ENCODE measurements around the gene KAT6B.

DNA sequence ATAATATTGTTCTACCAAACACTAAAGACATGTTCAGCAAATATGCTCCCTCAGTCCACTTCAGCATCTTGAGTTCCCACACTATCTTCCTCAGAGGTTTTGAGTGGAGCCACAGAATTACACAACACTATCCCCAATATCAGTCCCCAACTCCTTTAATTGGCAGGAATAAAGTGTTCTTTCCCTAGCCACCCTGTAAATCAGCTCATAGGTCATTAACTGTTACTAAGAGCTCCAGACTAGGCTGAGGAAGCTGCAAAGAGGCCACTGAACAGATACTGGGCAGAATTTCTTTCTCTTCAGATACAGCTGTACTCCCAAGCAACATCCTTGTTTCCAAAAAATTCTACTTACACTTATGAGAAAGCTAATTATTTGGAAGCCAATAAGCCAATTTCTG is 11.6 kb upstream of the KAT6B start:
- TF ChIP-seq EZH2 (IDR thresholded peaks at IDR 0.05; ENCODE audit: borderline replicate concordance) (no peak), EZH2phosphoT487 (IDR thresholded peaks at IDR 0.05; ENCODE audit: low read depth, severe bottlenecking, unreplicated experiment) (no peak)
- TF ChIP-seq, protein P1, sequence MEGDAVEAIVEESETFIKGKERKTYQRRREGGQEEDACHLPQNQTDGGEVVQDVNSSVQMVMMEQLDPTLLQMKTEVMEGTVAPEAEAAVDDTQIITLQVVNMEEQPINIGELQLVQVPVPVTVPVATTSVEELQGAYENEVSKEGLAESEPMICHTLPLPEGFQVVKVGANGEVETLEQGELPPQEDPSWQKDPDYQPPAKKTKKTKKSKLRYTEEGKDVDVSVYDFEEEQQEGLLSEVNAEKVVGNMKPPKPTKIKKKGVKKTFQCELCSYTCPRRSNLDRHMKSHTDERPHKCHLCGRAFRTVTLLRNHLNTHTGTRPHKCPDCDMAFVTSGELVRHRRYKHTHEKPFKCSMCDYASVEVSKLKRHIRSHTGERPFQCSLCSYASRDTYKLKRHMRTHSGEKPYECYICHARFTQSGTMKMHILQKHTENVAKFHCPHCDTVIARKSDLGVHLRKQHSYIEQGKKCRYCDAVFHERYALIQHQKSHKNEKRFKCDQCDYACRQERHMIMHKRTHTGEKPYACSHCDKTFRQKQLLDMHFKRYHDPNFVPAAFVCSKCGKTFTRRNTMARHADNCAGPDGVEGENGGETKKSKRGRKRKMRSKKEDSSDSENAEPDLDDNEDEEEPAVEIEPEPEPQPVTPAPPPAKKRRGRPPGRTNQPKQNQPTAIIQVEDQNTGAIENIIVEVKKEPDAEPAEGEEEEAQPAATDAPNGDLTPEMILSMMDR (IDR thresholded peaks at IDR 0.05; ENCODE audit: poor library complexity) = no peak

Measured in hepatocyte (in vitro differentiated cells).